Stimulated activated CD4-positive, alpha-beta T cell treated with anti-CD3 and anti-CD28 coated beads, Interleukin-4, amount 100 ng/mL, for 4 hours (primary cell): Measurements from ENCODE around the gene ATE1.
"Not testable (repeated sequence)": the region's sequence is repeated elsewhere in the genome, so short reads cannot be mapped to it uniquely, and the experiment has no call there.

ENCODE experiments used
- DNase-seq, 2 experiments: peaks; one replicate each; pipeline ENCODE4 v3.0.0-alpha.2; 2020

The ATE1 gene

GRCh38 chr10:121724282-121724681, 203.5 kb downstream of the ATE1 start:
- DNase-seq = no peak

GRCh38 chr10:121722665-121723064, 205.2 kb downstream of the ATE1 start:
- no peak for DNase-seq

GRCh38 chr10:121721257-121721656, 206.6 kb downstream of the ATE1 start:
- no peak for DNase-seq

GRCh38 chr10:121715969-121716368, 211.9 kb downstream of the ATE1 start:
- no peak for DNase-seq

GRCh38 chr10:121715076-121715475, 212.8 kb downstream of the ATE1 start:
- no peak for DNase-seq

GRCh38 chr10:121713486-121713885, 214.3 kb downstream of the ATE1 start:
- no peak for DNase-seq

GRCh38 chr10:121710971-121711370, 216.9 kb downstream of the ATE1 start:
- no peak for DNase-seq

GRCh38 chr10:121710207-121710606, 217.6 kb downstream of the ATE1 start:
- no peak for DNase-seq

- no peak for DNase-seq
Measured at GRCh38 chr10:121709675-121710073, 218.2 kb downstream of the ATE1 start.

GRCh38 chr10:121708728-121709674, 218.8 kb downstream of the ATE1 start:
- DNase-seq = no peak

GRCh38 chr10:121702351-121703320, 225.2 kb downstream of the ATE1 start:
- DNase-seq = no peak

- no peak for DNase-seq
Measured at GRCh38 chr10:121700416-121700815, 227.4 kb downstream of the ATE1 start.

GRCh38 chr10:121699703-121700102, 228.1 kb downstream of the ATE1 start:
- DNase-seq = not testable (repeated sequence)

GRCh38 chr10:121698902-121699301, 228.9 kb downstream of the ATE1 start:
- DNase-seq = no peak

GRCh38 chr10:121698336-121698735, 229.5 kb downstream of the ATE1 start:
- DNase-seq = no peak

GRCh38 chr10:121696854-121697253, 231.0 kb downstream of the ATE1 start:
- peak in 1 of 2 experiments; percentile 14 for DNase-seq

GRCh38 chr10:121695731-121696464, 231.9 kb downstream of the ATE1 start:
- DNase-seq = no peak

- DNase-seq = no peak
Measured at GRCh38 chr10:121694966-121695643, 232.7 kb downstream of the ATE1 start.

GRCh38 chr10:121694327-121694965, 233.4 kb downstream of the ATE1 start:
- DNase-seq = no peak

- no peak for DNase-seq
Measured at GRCh38 chr10:121692626-121693025, 235.2 kb downstream of the ATE1 start.

- DNase-seq = no peak
Measured at GRCh38 chr10:121690970-121691369, 236.9 kb downstream of the ATE1 start.
